Astrocyte (in vitro differentiated cells and primary cell): ENCODE results near the gene HRH4.

Experiments
- CTCF ChIP-seq: IDR thresholded peaks from 2 replicates; pipeline ENCODE4 v1.5.1; 2011; ENCODE audit warnings: low read depth, mild to moderate bottlenecking, inconsistent platforms, low read length, moderate library complexity; ENCODE audit not compliant: insufficient read depth
- EZH2 ChIP-seq: IDR thresholded peaks from 2 replicates; pipeline ENCODE4 v1.6.1; 2012; ENCODE audit warnings: mild to moderate bottlenecking, low read length, inconsistent platforms; ENCODE audit not compliant: insufficient read depth

- TF ChIP-seq CTCF (peak; percentile 24), EZH2 (no peak)
Measured at GRCh38 chr18:24413148-24413547, 47.3 kb upstream of the HRH4 start.
